Bladder microvascular endothelial cell (primary cell): ENCODE measurements around the gene PRAMEF18. TPM values are rescaled to one million over a fixed set of nuclear protein-coding genes. Genes with fewer than 3 reads are reported as not detected.

Source experiments
- total RNA-seq: library from RNA; depleted of rRNA; stranded (reverse); fragments of >200 nt; gene quantifications from 2 replicates; pipeline ENCODE4 v1.2.3, GENCODE V29; 2014

Gene PRAMEF18
- not detected in 2 replicates for total RNA-seq

GRCh38 chr1:13225675-13226204 is at the start of gene PRAMEF18:
Gene PRAMEF18 (minus strand): TSS chr1:13226154. CDS start chr1:13226106, 48 bp downstream.

GRCh38 chr1:13253898-13254297 is 27.9 kb upstream of the PRAMEF18 start, which contains the start of gene PRAMEF5:
Gene PRAMEF5 (plus strand): TSS chr1:13254198. CDS start chr1:13259269, 5,071 bp downstream.

GRCh38 chr1:13201309-13201708 is 24.6 kb downstream of the PRAMEF18 start, which contains the start of gene PRAMEF13:
Gene PRAMEF13 (minus strand): TSS chr1:13201409. CDS start chr1:13199589, 1,820 bp downstream.

Other genes starting within 250 kb of the PRAMEF18 start
- not detected in 2 replicates for gene PRAMEF27, start 169.6 kb downstream of the PRAMEF18 start, total RNA-seq
- not detected in 2 replicates for gene HNRNPCL3, start 165.4 kb downstream of the PRAMEF18 start, total RNA-seq
- gene PRAMEF25, start 155.4 kb downstream of the PRAMEF18 start, total RNA-seq, result not detected in 2 replicates
- gene HNRNPCL2, start 109.3 kb downstream of the PRAMEF18 start, total RNA-seq, result not detected in 2 replicates
- not detected in 2 replicates for gene PRAMEF26, start 70.1 kb downstream of the PRAMEF18 start, total RNA-seq
- not detected in 2 replicates for gene HNRNPCL4, start 60.5 kb downstream of the PRAMEF18 start, total RNA-seq
- not detected in 2 replicates for gene PRAMEF9, start 54.3 kb downstream of the PRAMEF18 start, total RNA-seq
- not detected in 2 replicates for gene PRAMEF13, start 24.7 kb downstream of the PRAMEF18 start, total RNA-seq
- not detected in 2 replicates for gene PRAMEF5, start 28.0 kb upstream of the PRAMEF18 start, total RNA-seq
- not detected in 2 replicates for gene PRAMEF8, start 59.0 kb upstream of the PRAMEF18 start, total RNA-seq
- gene PRAMEF33, start 77.4 kb upstream of the PRAMEF18 start, total RNA-seq, result not detected in 2 replicates
- gene PRAMEF15, start 89.4 kb upstream of the PRAMEF18 start, total RNA-seq, result not detected in 2 replicates
- not detected in 2 replicates for gene PRAMEF14, start 121.0 kb upstream of the PRAMEF18 start, total RNA-seq
- not detected in 2 replicates for gene PRAMEF19, start 145.8 kb upstream of the PRAMEF18 start, total RNA-seq
- not detected in 2 replicates for gene PRAMEF17, start 163.5 kb upstream of the PRAMEF18 start, total RNA-seq
- gene PRAMEF20, start 184.3 kb upstream of the PRAMEF18 start, total RNA-seq, result not detected in 2 replicates